ENCODE data around the gene C1orf226. TPM values are rescaled to one million over a fixed set of nuclear protein-coding genes. Genes with fewer than 3 reads are reported as not detected.

C1orf226 gene
- total and polyA plus RNA-seq, 2 experiments from 2014 or later = 2.7 to 12.5 TPM

- no peak for TF ChIP-seq ZNF462 (CRISPR knock-in tag; IDR thresholded peaks at IDR 0.05)
- no peak for TF ChIP-seq CREB1 (CRISPR knock-in tag; IDR thresholded peaks at IDR 0.05; ENCODE audit: low read depth)
- no peak for TF ChIP-seq ZNF331 (CRISPR knock-in tag; IDR thresholded peaks at IDR 0.05; ENCODE audit: low read depth)
- no peak for TF ChIP-seq NANOG (IDR thresholded peaks at IDR 0.05; ENCODE audit: borderline replicate concordance)
- no peak for TF ChIP-seq CTCF (conservative IDR thresholded peaks at IDR 0.05; ENCODE audit: low read depth in 2 of 2)
- no peak for TF ChIP-seq EZH2 (IDR thresholded peaks at IDR 0.05; ENCODE audit: low read depth, unreplicated experiment)
- no peak for TF ChIP-seq POLR2AphosphoS5 (IDR thresholded peaks at IDR 0.05; ENCODE audit: low read depth)
Measured at GRCh38 chr1:162383516-162383915, 2.0 kb downstream of the C1orf226 start (continued).

- Histone ChIP-seq H3K4me3 (no peak overlapping the region), H3K79me2 (replicated peaks; ENCODE audit: insufficient read depth) (no peaks in the 10 kb centered on the region), H3K27ac (ENCODE audit: low read depth) (no peak overlapping the region), H3K27me3 (ENCODE audit: insufficient read depth) (no peaks in the 10 kb centered on the region), H4K20me1 (replicated peaks; ENCODE audit: insufficient read depth) (no peaks in the 10 kb centered on the region), H3K36me3 (ENCODE audit: insufficient read depth) (no peaks in the 10 kb centered on the region), H3K4me2 (no peak overlapping the region), H3K9me2 (ENCODE audit: insufficient read depth) (no peaks in the 10 kb centered on the region), H3K4me1 (ENCODE audit: insufficient read depth) (no peaks in the 10 kb centered on the region), H3F3A (replicated peaks; ENCODE audit: low read depth) (no peaks in the 10 kb centered on the region), H2AFZ (no peak overlapping the region)
- H3K4me1 Mint-ChIP-seq = peaks cover 18% of the 10 kb centered on the region
- peak overlapping the region; percentile 79 for H3K27ac Mint-ChIP-seq
- peaks cover 26% of the 10 kb centered on the region for H3K36me3 Mint-ChIP-seq (ENCODE audit: low read depth)
- no peak for ATAC-seq
- H3K4me3 Mint-ChIP-seq = no peak overlapping the region
- DNase-seq (ENCODE audit: low spot score) = no peak
- H3K9me3 Mint-ChIP-seq = no peaks in the 10 kb centered on the region
- peaks cover 25% of the 10 kb centered on the region for H3K27me3 Mint-ChIP-seq (ENCODE audit: insufficient read depth, low read depth, poor library complexity)
- TF ChIP-seq REST (IDR thresholded peaks at IDR 0.05; ENCODE audit: unreplicated experiment) = no peak
- no peak for TF ChIP-seq EZH2phosphoT487 (IDR thresholded peaks at IDR 0.05; ENCODE audit: unreplicated experiment)
- no peak for TF ChIP-seq EZH2 (IDR thresholded peaks at IDR 0.05; ENCODE audit: low read depth, unreplicated experiment)
- no peak for TF ChIP-seq JUNB (IDR thresholded peaks at IDR 0.05; ENCODE audit: unreplicated experiment)
- TF ChIP-seq NANOG (IDR thresholded peaks at IDR 0.05; ENCODE audit: borderline replicate concordance) = no peak
Measured at GRCh38 chr1:162384116-162384515, 2.6 kb downstream of the C1orf226 start.
